B cell (primary cell): Measurements from ENCODE around the gene CCDC28B. TPM values are rescaled to one million over a fixed set of nuclear protein-coding genes. Genes with fewer than 3 reads are reported as not detected.

Experiments used
- ATAC-seq: fragments of 200-7000 bp; cut with Tn5 transposase; one replicate; pipeline ENCODE4 v1.10.0; 2021; ENCODE audit warnings: low read depth, mild to moderate bottlenecking, moderate number of reproducible peaks, moderate library complexity
- CTCF ChIA-PET: fragments of 350-600 bp; sonication (Branson Sonifier 250); formaldehyde crosslinking; loops from one replicate; lab custom pipeline; 2021; ENCODE audit warnings: antibody characterized with exemption, inconsistent platforms; lab: Charles Lee
- POLR2A ChIA-PET: fragments of 350-600 bp; sonication (Branson Sonifier 250); formaldehyde crosslinking; loops from one replicate; lab custom pipeline; 2021; ENCODE audit warnings: antibody characterized with exemption; lab: Charles Lee
- DNase-seq: peaks from one replicate; pipeline ENCODE4 v3.0.0; 2013
- H2AFZ ChIP-seq: 2 replicates; pipeline ENCODE4 v1.6.1; 2012; ENCODE audit warnings: mild to moderate bottlenecking, low read depth, low read length; ENCODE audit not compliant: insufficient read depth, poor library complexity, severe bottlenecking
- H3K27ac ChIP-seq, 2 donors: 1 replicate in 1 of 2; 2 replicates in 1 of 2; pipeline ENCODE4 v1.5.1; 2012 to 2013; ENCODE audit warnings: low read length in 2 of 2, mild to moderate bottlenecking in 2 of 2, moderate library complexity in 1 of 2
- H3K27me3 ChIP-seq, 4 experiments: fragments of 200-600 bp in 1 of 4; sonication (generic) in 1 of 4; replicated peaks in 1 of 4; 1 replicate in 2 of 4; 2 replicates in 2 of 4; pipeline versions ENCODE4 v1.6.1 to v1.7.0; 2013 to 2016; ENCODE audit warnings: low read length in 3 of 4, mild to moderate bottlenecking in 2 of 4, mixed read lengths in 1 of 4, moderate library complexity in 1 of 4; ENCODE audit not compliant: insufficient read depth in 4 of 4, control insufficient read depth in 3 of 4; ENCODE audit errors: control extremely low read depth in 1 of 4
- H3K36me3 ChIP-seq, 2 experiments: replicated peaks in 1 of 2; 1 replicate in 1 of 2; 2 replicates in 1 of 2; pipeline versions ENCODE4 v1.6.1 to v1.7.1; 2013; ENCODE audit warnings: low read length in 1 of 2; ENCODE audit not compliant: insufficient read depth in 2 of 2, control insufficient read depth in 1 of 2; ENCODE audit errors: control extremely low read depth in 1 of 2, extremely low read depth in 1 of 2
- H3K4me1 ChIP-seq, 2 donors: fragments of 200-600 bp in 1 of 2; sonication (generic) in 1 of 2; 1 replicate in 1 of 2; 2 replicates in 1 of 2; pipeline versions ENCODE4 v1.5.1 to v1.6.1; 2013 to 2017; ENCODE audit warnings: low read length in 2 of 2; ENCODE audit not compliant: control insufficient read depth in 2 of 2, insufficient read depth in 2 of 2
- H3K4me2 ChIP-seq: replicated peaks from 2 replicates; pipeline ENCODE3; 2012; ENCODE audit warnings: mild to moderate bottlenecking, low read depth, low read length; ENCODE audit not compliant: poor library complexity, severe bottlenecking
- H3K4me3 ChIP-seq, 5 experiments: fragments of 200-600 bp in 1 of 5; sonication (generic) in 1 of 5; 1 replicate in 3 of 5; 2 replicates in 2 of 5; pipeline versions ENCODE4 v1.5.1 to v1.7.0; 2011 to 2016; ENCODE audit warnings: low read length in 4 of 5, mild to moderate bottlenecking in 4 of 5, low read depth in 2 of 5, control low read depth in 1 of 5, moderate library complexity in 1 of 5; ENCODE audit not compliant: insufficient read depth in 1 of 5; ENCODE audit errors: control extremely low read depth in 1 of 5, extremely low read depth in 1 of 5
- H3K79me2 ChIP-seq: fragments of 200-600 bp; sonication (generic); one replicate; pipeline ENCODE4 v1.6.0; 2016; ENCODE audit warnings: low read length; ENCODE audit not compliant: control insufficient read depth, insufficient read depth
- H3K9ac ChIP-seq: fragments of 200-600 bp; sonication (generic); 2 replicates; pipeline ENCODE4 v1.6.1; 2017; ENCODE audit warnings: mild to moderate bottlenecking, low read length, moderate library complexity
- H3K9me3 ChIP-seq, 3 donors: one replicate each; pipeline versions ENCODE4 v1.6.1 to v1.7.1; 2013; ENCODE audit warnings: low read length in 2 of 3; ENCODE audit not compliant: control insufficient read depth in 2 of 3, insufficient read depth in 1 of 3; ENCODE audit errors: control extremely low read depth in 1 of 3
- H4K20me1 ChIP-seq: 2 replicates; pipeline ENCODE4 v1.6.0; 2012; ENCODE audit warnings: mild to moderate bottlenecking, low read length; ENCODE audit not compliant: insufficient read depth, control insufficient read depth, poor library complexity, severe bottlenecking
- H3K27ac Mint-ChIP-seq: one replicate; pipeline ENCODE4 v1.8.0; 2021; ENCODE audit warnings: mixed read lengths
- H3K27me3 Mint-ChIP-seq: one replicate; pipeline ENCODE4 v1.8.0; 2021; ENCODE audit warnings: mixed read lengths
- H3K4me1 Mint-ChIP-seq: one replicate; pipeline ENCODE4 v1.8.0; 2021; ENCODE audit warnings: mixed read lengths
- H3K4me3 Mint-ChIP-seq: one replicate; pipeline ENCODE4 v1.8.0; 2021; ENCODE audit warnings: mixed read lengths
- H3K9me3 Mint-ChIP-seq: one replicate; pipeline ENCODE4 v1.8.0; 2022; ENCODE audit warnings: mixed read lengths; ENCODE audit not compliant: insufficient read depth
- CTCF ChIP-seq: fragments of 200-600 bp; IDR thresholded peaks from one replicate; pipeline ENCODE4 v1.8.0; 2022; ENCODE audit warnings: antibody characterized with exemption, mild to moderate bottlenecking
- EZH2 ChIP-seq: IDR thresholded peaks from 2 replicates; pipeline ENCODE4 v1.6.1; 2012; ENCODE audit warnings: borderline replicate concordance, low read depth, mild to moderate bottlenecking, moderate library complexity, low read length; ENCODE audit not compliant: insufficient read depth, poor library complexity, severe bottlenecking
- WGBS: methylation state at CpG from one replicate; pipeline ENCODE4 v1.1.5; 2013; ENCODE audit warnings: missing lambda C conversion rate; ENCODE audit not compliant: insufficient coverage; 5-methylcytosine and 5-hydroxymethylcytosine counted together
- intact Hi-C: fragments of 100-400 bp; cut with micrococcal nuclease; formaldehyde crosslinking; loops from one replicate; pipeline ENCODE4 v1.10.0; 2022
- polyA plus RNA-seq: library from polyadenylated mRNA; depleted of rRNA; stranded (reverse); fragments of >200 nt; gene quantifications from 2 replicates; pipeline ENCODE4 v1.2.3, GENCODE V29; 2012
- total RNA-seq, 2 donors: library from RNA; stranded (reverse); fragments of 120-200 nt in 1 of 2; gene quantifications; 1 replicate in 1 of 2; 2 replicates in 1 of 2; pipeline versions ENCODE4 v1.2.3 to v1.2.4, GENCODE V29; 2013 to 2022

The CCDC28B gene
- total and polyA plus RNA-seq, 2 donors (not counting 1 experiment from before 2014, with no cell fraction given) = 7.8 to 8.0 TPM

GRCh38 chr1:32241001-32241763 is 40.8 kb downstream of the CCDC28B start:
- Histone ChIP-seq H3K79me2 (no peaks in the 10 kb centered on the region), H3K9ac (peak overlapping the region; percentile 76), H3K4me2 (peak overlapping the region; percentile 92), H3K36me3 (no peaks in the 10 kb centered on the region), H4K20me1 (no peaks in the 10 kb centered on the region), H3K4me1 (peaks cover 17 to 35% of the 10 kb centered on the region in 2 donors), H3K27me3 (no peaks in the 10 kb centered on the region), H3K27ac (peak overlapping the region; percentile 16 to 61), H2AFZ (peak overlapping the region; percentile 86), H3K9me3 (no peaks in the 10 kb centered on the region), H3K4me3 (peak overlapping the region; percentile 50 to 77 (median 69))
- no peak for TF ChIP-seq CTCF
- TF ChIP-seq EZH2 = no peak
- no peaks in the 10 kb centered on the region for H3K9me3 Mint-ChIP-seq
- peak; percentile 62 for ATAC-seq
- WGBS = 3% methylated on average over 55 of the region's 55 CpGs
- H3K27me3 Mint-ChIP-seq = no peaks in the 10 kb centered on the region
- POLR2A ChIA-PET = interaction anchor here (0.6 to 4.3 kb wide), 20 partner anchors 8 to 153 kb away, joined by 3 to 60 read pairs (median 6); partner anchors contain the start of genes BSDC1, HDAC1, LCK and MARCKSL1
- peak overlapping the region; percentile 95 for H3K4me3 Mint-ChIP-seq
- intact Hi-C loops = loop anchor here (2.0 to 5.0 kb wide), 2 partner anchors 34 to 94 kb away; partner anchors contain the start of genes DCDC2B and IQCC
- H3K27ac Mint-ChIP-seq = peak overlapping the region; percentile 93
- CTCF ChIA-PET = interaction anchor here (0.8 to 8.7 kb wide), 36 partner anchors 8 to 277 kb away, joined by 3 to 118 read pairs (median 6); partner anchors contain the start of genes BSDC1, DCDC2B, EIF3I and FAM167B
- H3K4me1 Mint-ChIP-seq = peaks cover 22% of the 10 kb centered on the region
- DNase-seq = peak; percentile 66
